Lower leg skin (tissue), 3 donors: ENCODE measurements around the gene SMARCA2.

Experiments
- POLR2A ChIP-seq, 2 donors: fragments of 450-650 bp; IDR thresholded peaks; one replicate each; pipeline ENCODE4 v1.6.1; 2016 to 2017; ENCODE audit warnings: antibody characterized with exemption in 2 of 2, mild to moderate bottlenecking in 1 of 2, moderate library complexity in 1 of 2
- TF ChIP-seq, protein P1 (sequence below), 3 donors: fragments of 450-650 bp; IDR thresholded peaks; one replicate each; pipeline ENCODE4 v1.5.1; 2016; ENCODE audit warnings: antibody characterized with exemption in 3 of 3, mild to moderate bottlenecking in 3 of 3, moderate library complexity in 2 of 3

- no peak for TF ChIP-seq POLR2A (IDR thresholded peaks at IDR 0.05)
- TF ChIP-seq, protein P1, sequence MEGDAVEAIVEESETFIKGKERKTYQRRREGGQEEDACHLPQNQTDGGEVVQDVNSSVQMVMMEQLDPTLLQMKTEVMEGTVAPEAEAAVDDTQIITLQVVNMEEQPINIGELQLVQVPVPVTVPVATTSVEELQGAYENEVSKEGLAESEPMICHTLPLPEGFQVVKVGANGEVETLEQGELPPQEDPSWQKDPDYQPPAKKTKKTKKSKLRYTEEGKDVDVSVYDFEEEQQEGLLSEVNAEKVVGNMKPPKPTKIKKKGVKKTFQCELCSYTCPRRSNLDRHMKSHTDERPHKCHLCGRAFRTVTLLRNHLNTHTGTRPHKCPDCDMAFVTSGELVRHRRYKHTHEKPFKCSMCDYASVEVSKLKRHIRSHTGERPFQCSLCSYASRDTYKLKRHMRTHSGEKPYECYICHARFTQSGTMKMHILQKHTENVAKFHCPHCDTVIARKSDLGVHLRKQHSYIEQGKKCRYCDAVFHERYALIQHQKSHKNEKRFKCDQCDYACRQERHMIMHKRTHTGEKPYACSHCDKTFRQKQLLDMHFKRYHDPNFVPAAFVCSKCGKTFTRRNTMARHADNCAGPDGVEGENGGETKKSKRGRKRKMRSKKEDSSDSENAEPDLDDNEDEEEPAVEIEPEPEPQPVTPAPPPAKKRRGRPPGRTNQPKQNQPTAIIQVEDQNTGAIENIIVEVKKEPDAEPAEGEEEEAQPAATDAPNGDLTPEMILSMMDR (IDR thresholded peaks at IDR 0.05), result no peak
Observed at GRCh38 chr9:2028888-2029287, 13.7 kb downstream of the SMARCA2 start.
